ENCODE measurements around the gene MED1.
"Not testable (repeated sequence)": the region's sequence is repeated elsewhere in the genome, so short reads cannot be mapped to it uniquely, and the experiment has no call there.

- TF ChIP-seq, protein P1, sequence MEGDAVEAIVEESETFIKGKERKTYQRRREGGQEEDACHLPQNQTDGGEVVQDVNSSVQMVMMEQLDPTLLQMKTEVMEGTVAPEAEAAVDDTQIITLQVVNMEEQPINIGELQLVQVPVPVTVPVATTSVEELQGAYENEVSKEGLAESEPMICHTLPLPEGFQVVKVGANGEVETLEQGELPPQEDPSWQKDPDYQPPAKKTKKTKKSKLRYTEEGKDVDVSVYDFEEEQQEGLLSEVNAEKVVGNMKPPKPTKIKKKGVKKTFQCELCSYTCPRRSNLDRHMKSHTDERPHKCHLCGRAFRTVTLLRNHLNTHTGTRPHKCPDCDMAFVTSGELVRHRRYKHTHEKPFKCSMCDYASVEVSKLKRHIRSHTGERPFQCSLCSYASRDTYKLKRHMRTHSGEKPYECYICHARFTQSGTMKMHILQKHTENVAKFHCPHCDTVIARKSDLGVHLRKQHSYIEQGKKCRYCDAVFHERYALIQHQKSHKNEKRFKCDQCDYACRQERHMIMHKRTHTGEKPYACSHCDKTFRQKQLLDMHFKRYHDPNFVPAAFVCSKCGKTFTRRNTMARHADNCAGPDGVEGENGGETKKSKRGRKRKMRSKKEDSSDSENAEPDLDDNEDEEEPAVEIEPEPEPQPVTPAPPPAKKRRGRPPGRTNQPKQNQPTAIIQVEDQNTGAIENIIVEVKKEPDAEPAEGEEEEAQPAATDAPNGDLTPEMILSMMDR (IDR thresholded peaks at IDR 0.05) = not testable (repeated sequence)
- not testable (repeated sequence) for TF ChIP-seq POLR2A (IDR thresholded peaks at IDR 0.05)
Observed at GRCh38 chr17:39496921-39497320, 45.9 kb upstream of the MED1 start.
